Coronary artery (tissue), 2 donors: ENCODE measurements around the gene SH2D5.

Source experiments
- DNase-seq: peaks from one replicate; pipeline ENCODE4 v3.0.0-alpha.2; 2017; ENCODE audit warnings: low spot score
- H3K27ac ChIP-seq, 2 donors: fragments of 200-600 bp; sonication (generic); one replicate each; pipeline ENCODE4 v1.5.1; 2016 to 2019
- H3K4me3 ChIP-seq: fragments of 200-600 bp; sonication (generic); 2 replicates; pipeline ENCODE4 v1.5.1; 2016; ENCODE audit warnings: mild to moderate bottlenecking, moderate library complexity
- TF ChIP-seq, protein P1 (sequence below): fragments of 200-600 bp; sonication (generic); IDR thresholded peaks from one replicate; pipeline ENCODE4 v1.5.1; 2019; ENCODE audit warnings: antibody characterized with exemption

Gene SH2D5

DNA sequence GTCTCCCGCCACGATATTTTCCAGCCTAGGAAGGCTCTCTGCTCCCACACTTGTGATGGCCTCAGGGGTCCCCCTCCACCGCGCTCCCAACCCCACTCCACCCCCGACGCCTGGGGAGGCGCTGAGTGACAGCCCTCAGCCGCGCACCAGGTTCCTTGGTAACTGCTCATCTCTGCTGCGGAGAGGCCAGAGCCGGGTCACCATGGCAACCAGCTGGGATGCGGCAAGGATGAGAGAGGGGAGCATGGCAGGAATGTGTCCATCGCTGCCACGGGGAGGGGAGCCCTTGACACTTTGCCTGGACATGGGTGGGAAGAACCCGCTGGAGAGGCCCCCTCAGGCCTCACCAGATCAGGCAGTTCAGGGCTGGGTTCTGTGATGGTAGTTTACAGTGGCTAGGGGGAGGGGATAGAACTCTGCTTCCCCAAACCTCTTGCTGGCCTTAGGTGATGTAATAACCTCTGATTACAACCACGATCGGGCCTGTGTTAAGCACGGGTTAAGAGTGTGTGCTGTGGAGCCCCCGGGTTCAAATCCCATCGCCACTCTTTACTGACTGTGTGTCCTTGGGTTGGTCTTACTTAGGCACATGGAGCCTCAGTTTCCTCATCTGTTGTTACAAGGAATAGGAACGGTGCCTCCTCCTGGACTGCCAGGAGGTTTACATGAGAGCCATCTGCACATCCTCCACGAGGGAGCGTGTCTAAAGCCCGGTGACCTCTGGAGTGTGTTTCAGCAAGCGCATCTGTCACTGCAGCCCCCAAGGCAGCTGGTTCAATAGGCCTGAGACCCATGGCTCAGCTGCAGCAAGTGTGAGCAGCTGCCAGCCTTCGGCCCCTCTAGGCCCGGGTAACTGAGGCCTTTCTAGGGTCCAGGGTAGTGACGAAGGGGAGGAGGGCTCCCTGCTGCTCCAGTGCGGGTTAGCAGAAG lies 21.0 kb downstream of the SH2D5 start:
- TF ChIP-seq, protein P1, sequence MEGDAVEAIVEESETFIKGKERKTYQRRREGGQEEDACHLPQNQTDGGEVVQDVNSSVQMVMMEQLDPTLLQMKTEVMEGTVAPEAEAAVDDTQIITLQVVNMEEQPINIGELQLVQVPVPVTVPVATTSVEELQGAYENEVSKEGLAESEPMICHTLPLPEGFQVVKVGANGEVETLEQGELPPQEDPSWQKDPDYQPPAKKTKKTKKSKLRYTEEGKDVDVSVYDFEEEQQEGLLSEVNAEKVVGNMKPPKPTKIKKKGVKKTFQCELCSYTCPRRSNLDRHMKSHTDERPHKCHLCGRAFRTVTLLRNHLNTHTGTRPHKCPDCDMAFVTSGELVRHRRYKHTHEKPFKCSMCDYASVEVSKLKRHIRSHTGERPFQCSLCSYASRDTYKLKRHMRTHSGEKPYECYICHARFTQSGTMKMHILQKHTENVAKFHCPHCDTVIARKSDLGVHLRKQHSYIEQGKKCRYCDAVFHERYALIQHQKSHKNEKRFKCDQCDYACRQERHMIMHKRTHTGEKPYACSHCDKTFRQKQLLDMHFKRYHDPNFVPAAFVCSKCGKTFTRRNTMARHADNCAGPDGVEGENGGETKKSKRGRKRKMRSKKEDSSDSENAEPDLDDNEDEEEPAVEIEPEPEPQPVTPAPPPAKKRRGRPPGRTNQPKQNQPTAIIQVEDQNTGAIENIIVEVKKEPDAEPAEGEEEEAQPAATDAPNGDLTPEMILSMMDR = no peak
- no peak for DNase-seq
- no peak overlapping the region for H3K27ac ChIP-seq
- H3K4me3 ChIP-seq = no peak overlapping the region

DNA sequence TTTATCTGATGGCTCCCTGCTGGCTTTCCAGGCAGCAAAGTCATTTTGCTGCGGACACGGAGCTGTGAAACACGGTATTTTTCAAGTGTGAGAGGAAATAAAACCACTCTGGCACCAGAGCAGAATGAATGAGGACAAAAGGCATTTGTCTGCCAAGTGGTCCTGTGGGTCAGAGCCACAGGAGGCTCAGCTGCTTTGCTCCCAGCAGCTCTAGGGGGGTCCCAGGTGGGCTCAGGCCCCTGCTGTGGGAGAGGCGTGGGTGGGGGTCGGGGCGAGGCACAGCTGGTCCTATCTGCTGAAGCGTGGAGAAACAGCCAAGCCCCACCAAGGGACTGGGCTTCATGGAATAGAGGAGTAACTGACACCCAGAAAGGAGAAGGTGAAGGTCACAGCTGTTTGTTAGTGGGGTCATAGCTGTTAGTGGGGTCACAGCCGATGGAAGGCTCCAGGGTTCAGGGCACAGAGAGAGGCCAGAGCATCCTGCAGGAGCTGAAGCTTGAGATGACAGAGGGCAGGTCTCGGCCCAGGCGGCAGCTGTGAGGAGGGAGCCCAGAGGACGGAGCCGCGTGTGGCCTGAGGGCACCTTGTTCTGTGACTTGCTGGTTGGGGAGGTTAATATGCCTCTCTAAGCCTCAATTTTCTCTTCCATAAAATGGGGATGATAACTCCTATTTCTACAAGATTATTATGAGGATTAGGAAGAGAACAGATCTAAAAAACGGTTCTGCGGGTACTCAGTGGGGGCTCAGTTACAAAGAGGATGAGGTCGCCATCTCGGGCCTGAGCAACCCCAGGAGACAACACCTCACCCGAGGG lies 21.8 kb downstream of the SH2D5 start:
- DNase-seq = no peak

DNA sequence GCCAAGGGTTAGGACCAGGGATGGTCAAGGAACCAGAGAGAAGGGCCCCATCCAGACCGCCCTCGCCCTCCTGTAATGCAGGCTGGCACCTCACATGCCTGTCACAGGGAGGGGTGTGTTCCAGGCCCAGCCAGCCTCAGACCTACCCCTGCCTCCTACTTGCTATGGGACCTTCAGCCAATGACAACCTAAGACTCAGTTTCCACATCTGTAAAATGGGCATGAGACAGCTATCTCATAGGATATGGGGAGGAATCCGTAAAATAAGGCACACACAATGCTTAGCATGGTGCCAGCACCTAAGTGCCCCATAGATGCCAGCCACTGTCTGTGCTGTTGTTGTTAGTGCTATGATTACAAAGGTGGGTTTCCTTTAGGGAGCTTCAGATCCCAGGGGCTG lies 22.6 kb downstream of the SH2D5 start:
- DNase-seq = no peak
- TF ChIP-seq, protein P1 = no peak
- H3K4me3 ChIP-seq = no peak overlapping the region
- H3K27ac ChIP-seq = no peak overlapping the region

More for the DNA sequence above, 21.8 kb downstream of the SH2D5 start:
- Histone ChIP-seq H3K27ac (no peak overlapping the region), H3K4me3 (no peak overlapping the region)
- TF ChIP-seq, protein P1 = no peak

DNA sequence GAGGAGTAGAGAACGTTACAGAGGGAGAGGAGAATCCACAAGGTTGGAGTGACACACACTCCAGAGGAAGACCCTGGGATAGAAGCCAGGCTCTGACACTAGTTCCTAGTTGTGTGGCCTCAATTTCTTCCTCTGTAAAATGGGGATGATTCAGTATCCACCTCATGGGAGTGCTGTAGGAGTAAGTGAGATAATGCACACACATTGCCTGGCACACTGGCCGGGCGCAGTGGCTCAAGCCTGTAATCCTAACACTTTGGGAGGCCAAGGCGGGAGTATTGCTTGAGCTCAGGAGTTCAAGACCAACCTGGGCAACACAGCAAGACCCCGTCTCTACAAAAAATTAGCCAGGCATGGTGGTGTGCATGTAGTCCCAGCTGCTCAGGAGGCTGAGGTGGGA lies 23.6 kb downstream of the SH2D5 start:
- TF ChIP-seq, protein P1 = no peak
- DNase-seq = no peak
- no peak overlapping the region for H3K27ac ChIP-seq
- H3K4me3 ChIP-seq = no peak overlapping the region

DNA sequence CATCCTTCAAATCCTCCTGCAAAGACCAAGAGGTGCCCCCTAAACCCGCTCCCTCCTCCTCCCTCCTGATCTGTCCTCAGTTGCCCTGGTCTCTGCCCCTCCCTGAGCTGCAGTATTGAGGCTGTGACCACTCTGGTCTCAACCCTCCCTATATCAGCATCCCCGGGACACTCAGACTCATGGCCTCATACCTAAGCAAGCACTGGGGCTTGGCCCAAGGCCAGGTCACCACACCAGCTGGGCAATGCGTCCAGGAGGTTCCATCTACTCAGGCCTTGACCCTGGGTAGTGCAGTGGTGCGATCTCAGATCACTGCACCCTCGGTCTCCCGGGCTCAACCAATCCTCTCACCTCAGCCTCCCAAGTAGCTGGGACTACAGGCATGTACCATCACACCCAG lies 24.4 kb downstream of the SH2D5 start:
- TF ChIP-seq, protein P1 = no peak
- DNase-seq = no peak
- Histone ChIP-seq H3K4me3 (no peak overlapping the region), H3K27ac (no peak overlapping the region)

DNA sequence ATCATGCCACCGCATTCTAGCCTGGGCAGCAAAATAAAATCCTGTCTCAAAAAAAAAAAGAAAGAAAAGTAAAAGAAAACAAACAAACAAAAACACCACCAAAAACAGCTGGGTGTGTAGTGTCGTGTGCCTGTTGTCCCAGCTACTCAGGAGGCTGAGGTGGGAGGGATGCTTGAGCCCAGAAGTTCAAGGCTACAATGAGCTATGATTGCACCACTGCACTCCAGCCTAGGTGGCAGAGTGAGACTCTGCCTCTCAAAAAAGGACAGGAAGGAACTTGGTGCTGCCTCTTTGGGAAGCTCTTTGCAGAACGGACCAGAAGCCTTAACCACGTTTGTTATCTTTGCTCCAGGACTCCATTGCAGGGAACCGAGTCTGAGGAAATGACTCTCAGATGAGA lies 25.7 kb downstream of the SH2D5 start:
- TF ChIP-seq, protein P1 = no peak
- Histone ChIP-seq H3K4me3 (no peak overlapping the region), H3K27ac (no peak overlapping the region)
- no peak for DNase-seq
